GM12878 (cell line): Measurements from ENCODE around the gene SUSD2. TPM values are rescaled to one million over a fixed set of nuclear protein-coding genes. Genes with fewer than 3 reads are reported as not detected.

Experiments
- ATAC-seq: fragments of 200-7000 bp; cut with Tn5 transposase; 3 replicates; pipeline ENCODE4 v1.9.1; 2020; ENCODE audit warnings: mild to moderate bottlenecking, moderate library complexity
- BruUV-seq: library from RNA; stranded (reverse); fragments of 400-500 nt; replicated peaks from 2 replicates; lab custom pipeline; 2021; lab: Mats Ljungman, UMichigan
- CTCF ChIA-PET: fragments of 300-600 bp; sonication (Branson Sonifier 250); formaldehyde crosslinking; extraction: SDS; loops from one replicate; lab custom pipeline; 2021; ENCODE audit warnings: inconsistent platforms; lab: Yijun Ruan, JAX
- POLR2A ChIA-PET: fragments of 350-600 bp; formaldehyde crosslinking; extraction: SDS; loops from one replicate; lab custom pipeline; 2021; ENCODE audit warnings: inconsistent platforms; lab: Charles Lee
- RAD21 ChIA-PET: fragments of 300-600 bp; sonication (Branson Sonifier 250); formaldehyde crosslinking; loops from one replicate; lab custom pipeline; 2023; ENCODE audit warnings: antibody characterized with exemption; ENCODE audit not compliant: unreplicated experiment; lab: Charles Lee
- SMC1A ChIA-PET: fragments of 300-600 bp; sonication (Branson Sonifier 250); formaldehyde crosslinking; loops from one replicate; lab custom pipeline; 2023; ENCODE audit not compliant: unreplicated experiment, uncharacterized antibody; lab: Charles Lee
- DNase-seq: peaks from one replicate; pipeline ENCODE4 v3.0.0-alpha.2; 2011; ENCODE audit warnings: low read depth, low spot score
- FAIRE-seq: peaks from 3 replicates; lab custom pipeline; 2011; peaks lifted over from hg19 to GRCh38; lab: Jason Lieb, UNC
- H2AFZ ChIP-seq: 2 replicates; pipeline ENCODE4 v1.6.0; 2011; ENCODE audit warnings: low read depth, low read length, control low read depth; ENCODE audit not compliant: control insufficient read depth
- H3K27ac ChIP-seq: 2 replicates; pipeline ENCODE4 v1.5.1; 2011; ENCODE audit warnings: control low read depth; ENCODE audit not compliant: control insufficient read depth, insufficient read depth
- H3K27me3 ChIP-seq, 2 experiments: replicated peaks in 1 of 2; 2 replicates each; pipeline versions ENCODE4 v1.6.0 to v1.6.1; 2011; ENCODE audit warnings: low read length in 1 of 2; ENCODE audit not compliant: control insufficient read depth in 2 of 2, insufficient read depth in 2 of 2
- H3K36me3 ChIP-seq, 2 experiments: 2 replicates each; pipeline ENCODE4 v1.5.1; 2011; ENCODE audit warnings: low read length in 1 of 2; ENCODE audit not compliant: control insufficient read depth in 2 of 2, insufficient read depth in 2 of 2
- H3K4me1 ChIP-seq: 2 replicates; pipeline ENCODE4 v1.6.1; 2011; ENCODE audit warnings: mild to moderate bottlenecking, low read length, moderate library complexity, mixed read lengths; ENCODE audit not compliant: control insufficient read depth, insufficient read depth
- H3K4me2 ChIP-seq: 2 replicates; pipeline ENCODE4 v1.6.0; 2011; ENCODE audit warnings: control low read depth; ENCODE audit not compliant: control insufficient read depth, insufficient read depth
- H3K4me3 ChIP-seq: fragments of 200-600 bp; sonication (generic); 2 replicates; pipeline ENCODE4 v1.5.1; 2016
- H3K79me2 ChIP-seq: 2 replicates; pipeline ENCODE4 v1.6.0; 2011; ENCODE audit warnings: low read length; ENCODE audit not compliant: control insufficient read depth, insufficient read depth
- H3K9ac ChIP-seq: 2 replicates; pipeline ENCODE4 v1.8.0; 2011; ENCODE audit warnings: low read length, control low read depth, mixed read lengths; ENCODE audit not compliant: control insufficient read depth, insufficient read depth
- H3K9me3 ChIP-seq: replicated peaks from 3 replicates; pipeline ENCODE4 v1.5.1; 2011; ENCODE audit warnings: mild to moderate bottlenecking, low read length; ENCODE audit not compliant: control insufficient read depth, insufficient read depth
- H4K20me1 ChIP-seq: 2 replicates; pipeline ENCODE4 v1.6.0; 2011; ENCODE audit not compliant: control insufficient read depth, insufficient read depth
- EED ChIP-seq: sonication (generic); IDR thresholded peaks from 2 replicates; pipeline ENCODE4 v1.6.1; 2016; ENCODE audit warnings: antibody characterized with exemption, low read depth
- LARP7 ChIP-seq: fragments of 450-650 bp; IDR thresholded peaks from 2 replicates; pipeline ENCODE4 v1.6.1; 2017; ENCODE audit warnings: mild to moderate bottlenecking
- STAT1 ChIP-seq: fragments of 450-650 bp; conservative IDR thresholded peaks from 2 replicates; pipeline ENCODE4 v1.6.1; 2014; ENCODE audit warnings: antibody characterized with exemption, mild to moderate bottlenecking
- TARDBP ChIP-seq: IDR thresholded peaks from 2 replicates; pipeline ENCODE4 v1.6.1; 2016; ENCODE audit warnings: borderline replicate concordance
- ZNF274 ChIP-seq: IDR thresholded peaks from one replicate; pipeline ENCODE4 v1.8.0; 2011; ENCODE audit not compliant: insufficient read length, insufficient read depth
- WGBS: methylation state at CpG from one replicate; pipeline ENCODE4 v1.1.6; 2016; ENCODE audit warnings: low lambda C conversion rate; ENCODE audit not compliant: insufficient replicate concordance, insufficient coverage; ENCODE audit errors: missing lambda C conversion rate; 5-methylcytosine and 5-hydroxymethylcytosine counted together
- in situ Hi-C: fragments of 300-500 bp; cut with MboI; formaldehyde crosslinking; loops from 9 replicates; pipeline ENCODE4 v1.14.3; 2018; ENCODE audit warnings: mixed read lengths
- intact Hi-C: fragments of 100-400 bp; cut with micrococcal nuclease; formaldehyde crosslinking; loops from one replicate; pipeline ENCODE4 v1.14.2; 2022; ENCODE audit not compliant: unreplicated experiment
- polyA plus RNA-seq, 11 experiments: library from polyadenylated mRNA; depleted of rRNA in 4 of 11; unstranded in 6 of 11; stranded (reverse) in 5 of 11; fragments of >200 nt; fragmentation: Nextera tagmentation in 4 of 11; fragmentation: Illumina TruSeq in 1 of 11; extraction: Ambion mirVana in 4 of 11; extraction: Trizol in 1 of 11; gene quantifications; 1 replicate in 1 of 11; 2 replicates in 10 of 11; pipeline versions ENCODE4 v1.2.1 to v1.2.3, GENCODE V29; 2011 to 2016; ENCODE audit warnings: inconsistent platforms in 2 of 11, missing spikeins in 2 of 11, low read depth in 1 of 11
- total RNA-seq, 4 experiments: library from RNA; depleted of rRNA in 3 of 4; stranded (reverse); fragments of >200 nt in 3 of 4; fragmentation: Illumina TruSeq in 1 of 4; extraction: Trizol in 1 of 4; gene quantifications; 2 replicates each; pipeline versions ENCODE4 v1.2.1 to v1.2.3, GENCODE V29; 2013 to 2021
- TF ChIP-seq, protein P1 (sequence below): fragments of 450-650 bp; IDR thresholded peaks from 2 replicates; pipeline ENCODE4 v1.6.1; 2016; ENCODE audit warnings: mild to moderate bottlenecking
- TF ChIP-seq, protein P2 (sequence below): IDR thresholded peaks from 2 replicates; pipeline ENCODE4 v1.6.1; 2011; ENCODE audit warnings: borderline replicate concordance, low read depth, mild to moderate bottlenecking, moderate library complexity, mixed read lengths, low read length; ENCODE audit not compliant: insufficient read depth; ENCODE audit errors: extremely low read length

SUSD2 gene
- total and polyA plus RNA-seq, 10 of the 15 experiments (the other 5 are each of a cell fraction or from before 2014, with no cell fraction given), result 0.04 to 0.31 (median 0.11) TPM; not detected in 5

DNA sequence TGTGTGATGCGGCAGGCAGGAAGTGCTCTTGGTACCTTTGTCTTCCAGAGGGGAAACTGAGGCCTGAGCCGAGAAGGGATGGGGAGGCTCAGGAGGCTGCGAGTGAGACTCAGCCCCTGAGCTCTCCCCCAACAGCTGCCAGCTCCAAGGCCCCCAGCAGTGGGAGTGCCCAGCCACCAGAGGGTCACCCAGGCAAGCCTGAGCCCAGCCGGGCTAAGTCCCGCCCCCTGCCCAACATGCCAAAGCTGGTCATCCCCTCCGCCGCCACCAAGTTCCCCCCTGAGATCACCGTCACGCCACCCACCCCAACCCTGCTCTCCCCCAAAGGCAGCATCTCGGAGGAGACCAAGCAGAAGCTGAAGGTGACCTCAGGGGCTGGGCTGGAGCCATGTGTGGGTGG is 3.8 kb upstream of the SUSD2 start:
- no peak for DNase-seq
- Histone ChIP-seq H3K4me3 (no peak overlapping the region), H3K27me3 (no peaks in the 10 kb centered on the region), H2AFZ (no peak overlapping the region), H3K79me2 (no peaks in the 10 kb centered on the region), H3K9ac (no peak overlapping the region), H3K27ac (no peak overlapping the region), H4K20me1 (no peaks in the 10 kb centered on the region), H3K4me2 (no peak overlapping the region), H3K36me3 (peaks cover 1 to 6% of the 10 kb centered on the region in 2 experiments; a peak in 3 of 4 replicates), H3K9me3 (no peaks in the 10 kb centered on the region), H3K4me1 (no peaks in the 10 kb centered on the region)
- ATAC-seq, result no peak
- TF ChIP-seq STAT1, result no peak
- no peak for TF ChIP-seq EED
- TF ChIP-seq TARDBP, result no peak
- TF ChIP-seq, protein P1, sequence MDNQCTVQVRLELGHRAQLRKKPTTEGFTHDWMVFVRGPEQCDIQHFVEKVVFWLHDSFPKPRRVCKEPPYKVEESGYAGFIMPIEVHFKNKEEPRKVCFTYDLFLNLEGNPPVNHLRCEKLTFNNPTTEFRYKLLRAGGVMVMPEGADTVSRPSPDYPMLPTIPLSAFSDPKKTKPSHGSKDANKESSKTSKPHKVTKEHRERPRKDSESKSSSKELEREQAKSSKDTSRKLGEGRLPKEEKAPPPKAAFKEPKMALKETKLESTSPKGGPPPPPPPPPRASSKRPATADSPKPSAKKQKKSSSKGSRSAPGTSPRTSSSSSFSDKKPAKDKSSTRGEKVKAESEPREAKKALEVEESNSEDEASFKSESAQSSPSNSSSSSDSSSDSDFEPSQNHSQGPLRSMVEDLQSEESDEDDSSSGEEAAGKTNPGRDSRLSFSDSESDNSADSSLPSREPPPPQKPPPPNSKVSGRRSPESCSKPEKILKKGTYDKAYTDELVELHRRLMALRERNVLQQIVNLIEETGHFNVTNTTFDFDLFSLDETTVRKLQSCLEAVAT, result no peak
- no peak for TF ChIP-seq ZNF274
- no peak for TF ChIP-seq LARP7
- TF ChIP-seq, protein P2, sequence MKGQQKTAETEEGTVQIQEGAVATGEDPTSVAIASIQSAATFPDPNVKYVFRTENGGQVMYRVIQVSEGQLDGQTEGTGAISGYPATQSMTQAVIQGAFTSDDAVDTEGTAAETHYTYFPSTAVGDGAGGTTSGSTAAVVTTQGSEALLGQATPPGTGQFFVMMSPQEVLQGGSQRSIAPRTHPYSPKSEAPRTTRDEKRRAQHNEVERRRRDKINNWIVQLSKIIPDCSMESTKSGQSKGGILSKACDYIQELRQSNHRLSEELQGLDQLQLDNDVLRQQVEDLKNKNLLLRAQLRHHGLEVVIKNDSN, result no peak
- ChIA-PET RAD21 (interaction anchor here (0.5 to 1.3 kb wide), 2 partner anchors 20 to 53 kb away, joined by 3 read pairs; no protein-coding TSS in a partner anchor), POLR2A (no interaction called here), SMC1A (no interaction called here), CTCF (interaction anchor here (0.6 to 8.9 kb wide), 4 partner anchors 9 to 167 kb away, joined by 3 to 94 read pairs (median 3); partner anchors contain the start of gene CABIN1)
- FAIRE-seq, result no peak
- in situ Hi-C loops (no loop called here), intact Hi-C loops (loop anchor here (5.0 to 10.0 kb wide), 3 partner anchors 70 to 223 kb away; no protein-coding TSS in a partner anchor)
- no TSS peak for BruUV-seq
- WGBS, result 93% methylated on average over 10 of the region's 10 CpGs
